Thyroid gland (tissue), 4 donors: ENCODE results near the gene RNF2. TPM values are rescaled to one million over a fixed set of nuclear protein-coding genes. Genes with fewer than 3 reads are reported as not detected.

Experiments used
- DNase-seq, 2 donors: peaks; one replicate each; pipeline ENCODE4 v3.0.0-alpha.2; 2019
- H3K27ac ChIP-seq, 3 donors: fragments of 200-600 bp; sonication (generic); 1 replicate in 2 of 3; 2 replicates in 1 of 3; pipeline ENCODE4 v1.5.1; 2016 to 2019; ENCODE audit warnings: mild to moderate bottlenecking in 1 of 3, moderate library complexity in 1 of 3
- H3K27me3 ChIP-seq: fragments of 200-600 bp; sonication (generic); one replicate; pipeline ENCODE4 v1.5.1; 2019
- H3K36me3 ChIP-seq, 2 donors: fragments of 200-600 bp; sonication (generic); one replicate each; pipeline ENCODE4 v1.5.1; 2016 to 2019
- H3K4me1 ChIP-seq, 2 donors: fragments of 200-600 bp; sonication (generic); one replicate each; pipeline ENCODE4 v1.5.1; 2017 to 2019
- H3K4me3 ChIP-seq, 3 donors: fragments of 200-600 bp; sonication (generic); replicated peaks in 1 of 3; 1 replicate in 2 of 3; 2 replicates in 1 of 3; pipeline ENCODE4 v1.5.1; 2016; ENCODE audit warnings: mild to moderate bottlenecking in 1 of 3
- H3K9me3 ChIP-seq: fragments of 200-600 bp; sonication (generic); one replicate; pipeline ENCODE4 v1.5.1; 2017
- POLR2A ChIP-seq, 2 donors: fragments of 450-650 bp; IDR thresholded peaks; one replicate each; pipeline ENCODE4 v1.6.1; 2017; ENCODE audit warnings: antibody characterized with exemption in 2 of 2, mild to moderate bottlenecking in 2 of 2, moderate library complexity in 1 of 2
- WGBS, 2 donors: methylation state at CpG; one replicate each; pipeline ENCODE4 v1.1.5; 2017; 5-methylcytosine and 5-hydroxymethylcytosine counted together
- intact Hi-C: fragments of 100-400 bp; cut with DNase I; formaldehyde crosslinking; loops from one replicate; pipeline ENCODE4 v1.15.1; 2023
- total RNA-seq, 4 donors: library from RNA; depleted of rRNA; stranded (reverse); fragments of >200 nt; gene quantifications; one replicate each; pipeline ENCODE4 v1.2.3, GENCODE V29; 2016
- TF ChIP-seq, protein P1 (sequence below), 6 experiments: fragments of 200-600 bp in 3 of 6; fragments of 450-650 bp in 3 of 6; sonication (generic) in 3 of 6; IDR thresholded peaks; one replicate each; pipeline ENCODE4 v1.5.1; 2016 to 2019; ENCODE audit warnings: antibody characterized with exemption in 6 of 6, mild to moderate bottlenecking in 2 of 6, inconsistent platforms in 1 of 6, moderate library complexity in 1 of 6

Gene RNF2
- total RNA-seq, 4 donors from 2014 or later, result 18.0 to 23.2 (median 20.8) TPM

DNA sequence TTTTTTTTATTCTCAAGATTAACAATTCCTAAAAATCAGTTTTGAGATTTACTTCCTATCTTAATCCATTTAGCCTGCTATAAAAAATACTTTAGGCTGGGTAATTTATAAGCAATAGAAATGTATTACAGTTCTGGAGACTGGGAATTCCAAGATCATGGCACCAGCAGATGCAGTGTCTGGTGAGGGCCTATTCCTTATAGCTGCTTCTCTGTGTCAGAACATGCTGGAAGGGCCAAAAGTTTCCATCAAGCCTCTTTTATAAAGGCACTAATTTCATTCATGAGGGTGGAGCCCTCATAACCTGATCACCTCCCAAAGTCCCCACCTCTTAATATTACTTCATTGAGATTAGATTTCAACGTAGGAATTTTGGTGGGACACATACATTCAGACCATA lies 41.7 kb downstream of the RNF2 start:
- intact Hi-C loops, result no loop called here
- H3K27ac ChIP-seq, result no peak overlapping the region
- DNase-seq, result no peak
- WGBS, 2 donors, result 94 to 100% methylated on average over 1 of the region's 1 CpG
- no peaks in the 10 kb centered on the region for H3K4me1 ChIP-seq
- no peaks in the 10 kb centered on the region for H3K27me3 ChIP-seq
- H3K36me3 ChIP-seq, result peaks cover 0 to 4% of the 10 kb centered on the region in 2 donors
- no peak for TF ChIP-seq POLR2A (IDR thresholded peaks at IDR 0.05)
- TF ChIP-seq, protein P1, sequence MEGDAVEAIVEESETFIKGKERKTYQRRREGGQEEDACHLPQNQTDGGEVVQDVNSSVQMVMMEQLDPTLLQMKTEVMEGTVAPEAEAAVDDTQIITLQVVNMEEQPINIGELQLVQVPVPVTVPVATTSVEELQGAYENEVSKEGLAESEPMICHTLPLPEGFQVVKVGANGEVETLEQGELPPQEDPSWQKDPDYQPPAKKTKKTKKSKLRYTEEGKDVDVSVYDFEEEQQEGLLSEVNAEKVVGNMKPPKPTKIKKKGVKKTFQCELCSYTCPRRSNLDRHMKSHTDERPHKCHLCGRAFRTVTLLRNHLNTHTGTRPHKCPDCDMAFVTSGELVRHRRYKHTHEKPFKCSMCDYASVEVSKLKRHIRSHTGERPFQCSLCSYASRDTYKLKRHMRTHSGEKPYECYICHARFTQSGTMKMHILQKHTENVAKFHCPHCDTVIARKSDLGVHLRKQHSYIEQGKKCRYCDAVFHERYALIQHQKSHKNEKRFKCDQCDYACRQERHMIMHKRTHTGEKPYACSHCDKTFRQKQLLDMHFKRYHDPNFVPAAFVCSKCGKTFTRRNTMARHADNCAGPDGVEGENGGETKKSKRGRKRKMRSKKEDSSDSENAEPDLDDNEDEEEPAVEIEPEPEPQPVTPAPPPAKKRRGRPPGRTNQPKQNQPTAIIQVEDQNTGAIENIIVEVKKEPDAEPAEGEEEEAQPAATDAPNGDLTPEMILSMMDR (IDR thresholded peaks at IDR 0.05), result no peak
- H3K4me3 ChIP-seq, result no peak overlapping the region
- no peaks in the 10 kb centered on the region for H3K9me3 ChIP-seq

DNA sequence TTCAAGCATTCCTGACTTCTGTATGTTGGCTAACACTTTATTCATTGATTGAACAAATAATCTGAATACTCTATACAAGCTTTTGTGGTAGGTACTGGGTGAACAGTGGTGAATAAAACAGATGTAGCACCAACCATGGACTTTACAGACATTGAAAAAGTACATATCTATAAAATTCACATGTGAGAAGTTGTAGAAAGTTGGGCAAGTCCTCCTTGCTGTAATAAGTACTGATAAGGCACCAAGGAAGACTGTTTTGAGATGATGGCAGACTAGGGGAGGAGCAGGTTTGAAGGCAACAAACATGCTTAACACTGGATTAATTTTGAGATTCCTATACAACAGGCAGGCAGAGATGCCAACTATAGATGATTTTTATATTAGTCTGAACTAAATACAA lies 42.4 kb downstream of the RNF2 start:
- Histone ChIP-seq H3K27ac (no peak overlapping the region), H3K9me3 (no peaks in the 10 kb centered on the region), H3K4me1 (no peaks in the 10 kb centered on the region), H3K36me3 (peaks cover 0 to 4% of the 10 kb centered on the region in 2 donors), H3K4me3 (no peak overlapping the region), H3K27me3 (no peaks in the 10 kb centered on the region)
- no peak for DNase-seq
- TF ChIP-seq POLR2A (IDR thresholded peaks at IDR 0.05), result no peak
- TF ChIP-seq, protein P1 (IDR thresholded peaks at IDR 0.05), result no peak
- intact Hi-C loops, result no loop called here

DNA sequence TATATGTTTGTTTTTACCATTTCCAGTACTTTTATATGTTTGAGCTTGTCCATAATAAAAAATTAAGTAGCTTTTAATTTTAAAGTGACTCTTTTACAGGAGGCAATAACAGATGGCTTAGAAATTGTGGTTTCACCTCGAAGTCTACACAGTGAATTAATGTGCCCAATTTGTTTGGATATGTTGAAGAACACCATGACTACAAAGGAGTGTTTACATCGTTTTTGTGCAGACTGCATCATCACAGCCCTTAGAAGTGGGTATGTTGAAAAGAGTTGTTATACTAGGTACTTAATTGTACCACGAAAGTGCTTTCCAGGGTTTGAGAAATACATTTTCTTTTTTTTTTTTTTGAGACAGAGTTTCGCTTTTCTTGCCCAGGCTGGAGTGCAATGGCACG lies 46.1 kb downstream of the RNF2 start:
- H3K36me3 ChIP-seq, result peaks cover 0 to 4% of the 10 kb centered on the region in 2 donors
- no peaks in the 10 kb centered on the region for H3K9me3 ChIP-seq
- H3K27ac ChIP-seq, result no peak overlapping the region
- intact Hi-C loops, result no loop called here
- TF ChIP-seq, protein P1 (IDR thresholded peaks at IDR 0.05), result no peak
- TF ChIP-seq POLR2A (IDR thresholded peaks at IDR 0.05), result no peak
- no peaks in the 10 kb centered on the region for H3K27me3 ChIP-seq
- no peaks in the 10 kb centered on the region for H3K4me1 ChIP-seq
- H3K4me3 ChIP-seq, result no peak overlapping the region
- 87 to 90% methylated on average over 5 of the region's 5 CpGs for WGBS, 2 donors
- DNase-seq, result no peak

DNA sequence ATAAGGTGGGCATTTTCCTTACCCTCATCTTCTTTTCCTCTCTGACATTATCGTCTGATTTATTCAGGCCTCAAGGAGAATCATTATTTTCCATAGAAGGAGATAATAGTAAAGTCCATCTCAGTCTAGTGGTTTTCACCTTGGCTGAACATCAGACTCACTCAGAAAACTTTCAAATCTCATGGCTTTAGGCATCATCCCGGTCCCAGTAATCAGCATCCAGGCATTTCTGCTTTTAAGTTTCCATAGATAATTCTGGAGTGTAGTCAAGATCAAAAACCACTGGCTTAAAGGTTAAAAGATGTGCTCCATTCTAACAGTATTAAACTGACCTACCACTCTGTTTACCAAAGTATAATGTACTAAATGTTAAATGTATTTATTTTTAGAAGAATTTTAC lies 49.4 kb downstream of the RNF2 start:
- intact Hi-C loops, result no loop called here
- 93 to 96% methylated on average over 2 of the region's 2 CpGs for WGBS, 2 donors

DNA sequence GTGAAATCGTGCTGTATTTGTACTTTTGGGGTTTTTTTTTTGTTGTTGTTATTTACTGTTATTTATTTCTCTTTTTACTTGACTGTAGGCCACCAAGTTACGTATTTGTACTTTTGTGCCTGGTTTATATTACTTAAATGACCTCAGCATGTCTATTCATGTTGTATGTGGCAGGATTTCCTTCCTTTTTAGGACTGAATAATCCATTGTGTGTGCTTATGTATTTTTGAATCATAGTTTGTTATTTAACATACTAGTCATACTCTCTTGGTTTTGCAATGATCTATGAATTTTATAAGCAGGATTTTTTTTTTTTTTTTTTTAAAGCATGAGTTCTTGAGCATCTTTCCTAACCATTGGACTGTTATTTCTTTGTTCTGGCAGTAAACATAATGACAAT lies 51.2 kb downstream of the RNF2 start:
- intact Hi-C loops, result no loop called here

More for the DNA sequence above, 49.4 kb downstream of the RNF2 start:
- TF ChIP-seq POLR2A (IDR thresholded peaks at IDR 0.05), result no peak
- TF ChIP-seq, protein P1 (IDR thresholded peaks at IDR 0.05), result no peak
- Histone ChIP-seq H3K36me3 (no peaks in the 10 kb centered on the region), H3K9me3 (no peaks in the 10 kb centered on the region), H3K27ac (no peak overlapping the region), H3K4me1 (no peaks in the 10 kb centered on the region), H3K4me3 (no peak overlapping the region), H3K27me3 (no peaks in the 10 kb centered on the region)
- DNase-seq, result no peak

More for the DNA sequence above, 51.2 kb downstream of the RNF2 start:
- TF ChIP-seq POLR2A (IDR thresholded peaks at IDR 0.05), result no peak
- TF ChIP-seq, protein P1 (IDR thresholded peaks at IDR 0.05), result no peak
- DNase-seq, result no peak
- Histone ChIP-seq H3K36me3 (no peaks in the 10 kb centered on the region), H3K27ac (no peak overlapping the region), H3K9me3 (no peaks in the 10 kb centered on the region), H3K4me3 (no peak overlapping the region), H3K27me3 (no peaks in the 10 kb centered on the region), H3K4me1 (no peaks in the 10 kb centered on the region)
- 81 to 88% methylated on average over 2 of the region's 2 CpGs for WGBS, 2 donors
